M059J (cell line): ENCODE results near the gene PDZD2. TPM values are rescaled to one million over a fixed set of nuclear protein-coding genes. Genes with fewer than 3 reads are reported as not detected.
A peak's percentile ranks its signal among the peaks of the same experiment; 100 is the strongest.
"Not testable (repeated sequence)": the region's sequence is repeated elsewhere in the genome, so short reads cannot be mapped to it uniquely, and the experiment has no call there.

Experiments
- DNase-seq: peaks from one replicate; pipeline ENCODE4 v3.0.0-alpha.2; 2012; ENCODE audit warnings: low read depth
- total RNA-seq: library from RNA; depleted of rRNA; stranded (reverse); fragments of >200 nt; shearing (Covaris generic); gene quantifications from 2 replicates; pipeline ENCODE4 v1.2.3, GENCODE V29; 2014; rRNA removed

Gene PDZD2
- 2.9 and 7.1 TPM in 2 replicates for total RNA-seq

DNA sequence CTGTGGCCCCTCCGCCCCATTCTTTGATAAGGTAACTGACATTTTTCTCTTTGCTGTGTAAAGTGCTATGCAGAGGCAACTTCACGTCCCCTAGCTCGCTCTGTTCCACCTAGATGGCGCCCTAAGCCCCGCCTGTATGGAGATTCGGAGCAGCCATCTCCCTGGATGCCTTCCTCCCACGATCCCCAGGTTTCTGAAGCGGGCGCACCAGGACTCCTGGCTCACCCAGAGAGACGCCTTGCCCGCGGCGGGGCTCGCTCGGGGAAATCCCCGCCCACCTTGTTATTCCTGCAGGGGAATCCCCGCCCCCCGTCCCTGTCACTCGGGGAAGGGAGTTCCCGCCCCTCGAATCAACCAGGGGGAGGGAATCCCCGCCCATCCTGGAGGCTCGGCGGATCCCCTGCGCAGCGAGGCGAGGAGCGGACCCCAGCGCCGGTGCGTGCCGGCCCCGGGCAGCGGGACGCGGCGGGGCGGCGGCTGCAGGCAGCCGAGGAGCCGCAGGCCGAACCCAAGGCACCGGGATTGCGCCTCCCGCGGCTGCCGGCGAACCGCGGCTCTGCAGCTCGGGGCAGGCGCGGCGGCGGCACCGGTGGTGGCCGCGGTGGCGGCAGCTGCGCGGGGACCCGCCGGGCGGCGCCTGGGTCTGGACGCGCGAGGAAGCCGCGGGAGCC, at the start of gene PDZD2:
Gene PDZD2 (plus strand): TSS at position 384 of the 671 bp plus-strand sequence.
- peak; percentile 78 for DNase-seq

DNA sequence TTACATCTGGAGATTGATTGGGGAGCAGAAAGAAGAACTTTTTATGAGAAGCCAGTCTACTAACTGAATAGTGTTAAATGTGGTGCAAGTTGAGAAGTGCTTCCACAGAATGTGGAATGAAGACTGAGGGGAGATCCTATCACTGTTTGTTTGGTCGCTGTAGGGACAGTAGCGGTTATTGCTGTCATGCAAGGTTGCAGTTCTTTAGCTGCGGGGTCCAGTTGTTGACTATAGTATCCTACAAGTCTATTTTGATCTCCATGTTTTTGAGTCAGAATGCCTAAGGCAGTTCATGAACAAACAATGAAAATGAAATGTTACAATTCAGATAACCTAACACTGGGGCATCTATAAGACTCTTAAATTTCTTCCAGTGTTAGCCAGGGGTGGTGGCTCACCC, 45.3 kb upstream of the PDZD2 start:
- peak; percentile 70 for DNase-seq

GRCh38 chr5:31596354-31596753, 42.6 kb upstream of the PDZD2 start:
- no peak for DNase-seq

DNA sequence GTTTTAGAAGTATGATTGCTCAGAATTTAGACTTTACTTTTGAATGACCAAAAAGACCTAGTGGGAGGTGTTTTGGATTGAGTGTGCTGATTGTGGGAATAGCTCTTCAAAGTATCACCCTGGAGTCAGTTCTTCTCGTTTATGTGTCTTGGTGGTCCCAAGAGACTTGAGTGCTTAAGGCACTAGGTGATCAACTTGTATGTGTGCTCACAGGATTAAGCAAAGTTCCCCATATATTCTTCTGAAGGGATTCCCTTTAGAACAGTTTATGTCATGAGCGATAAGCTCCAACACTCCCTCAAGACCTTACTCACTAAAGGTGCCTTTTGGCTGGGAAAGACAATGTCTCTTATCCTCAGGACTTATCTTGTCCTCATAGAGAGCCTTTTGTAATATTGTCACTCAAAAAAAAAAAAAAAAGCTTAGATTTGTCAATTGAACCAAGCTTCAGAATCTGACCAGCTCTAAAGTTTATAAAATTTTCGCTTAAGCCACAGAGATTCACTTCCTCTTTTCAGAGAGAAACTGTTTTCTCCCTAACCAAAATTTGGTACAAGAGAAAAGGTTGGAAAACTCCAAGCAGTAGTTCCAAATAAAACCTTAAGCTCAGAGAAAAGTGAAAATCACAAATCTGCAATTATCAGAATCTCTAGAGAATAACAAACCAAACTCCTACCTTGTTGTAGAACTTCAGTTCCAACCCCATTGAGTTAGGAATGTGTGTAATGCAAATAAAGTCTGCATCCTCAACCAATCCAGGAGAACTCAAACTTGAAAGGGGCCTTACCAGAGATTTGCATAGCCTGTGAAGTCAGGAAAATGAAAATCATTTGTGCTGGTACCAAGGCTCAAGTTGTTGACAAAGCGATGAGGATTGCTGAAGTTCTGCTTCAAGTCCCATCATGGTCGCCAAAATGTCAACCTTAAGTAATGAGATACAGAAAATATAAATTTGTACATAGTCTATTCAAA, 40.0 kb upstream of the PDZD2 start:
- DNase-seq, result no peak

- not testable (repeated sequence) for DNase-seq
These were observed 36.6 kb upstream of the PDZD2 start for GRCh38 chr5:31602305-31602704.

DNA sequence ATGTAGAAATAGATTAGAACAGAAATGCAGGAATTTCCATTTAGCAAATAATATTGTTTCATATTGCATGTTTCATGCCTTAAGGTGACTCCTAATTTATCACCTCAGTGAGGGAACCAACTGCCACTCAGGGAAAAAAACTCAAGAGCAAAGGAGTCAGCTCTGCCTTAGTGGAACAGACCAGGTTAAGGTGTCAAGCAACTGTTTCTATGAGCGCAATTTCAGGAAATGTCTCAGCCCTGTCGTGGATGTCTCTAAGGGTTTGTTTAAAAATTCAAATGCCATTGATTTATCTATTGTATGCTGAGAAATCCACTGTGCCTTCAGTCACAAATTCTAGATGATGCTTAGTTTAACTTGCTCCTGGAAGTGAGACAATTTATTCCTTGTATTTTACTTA, 34.7 kb upstream of the PDZD2 start:
- no peak for DNase-seq

DNA sequence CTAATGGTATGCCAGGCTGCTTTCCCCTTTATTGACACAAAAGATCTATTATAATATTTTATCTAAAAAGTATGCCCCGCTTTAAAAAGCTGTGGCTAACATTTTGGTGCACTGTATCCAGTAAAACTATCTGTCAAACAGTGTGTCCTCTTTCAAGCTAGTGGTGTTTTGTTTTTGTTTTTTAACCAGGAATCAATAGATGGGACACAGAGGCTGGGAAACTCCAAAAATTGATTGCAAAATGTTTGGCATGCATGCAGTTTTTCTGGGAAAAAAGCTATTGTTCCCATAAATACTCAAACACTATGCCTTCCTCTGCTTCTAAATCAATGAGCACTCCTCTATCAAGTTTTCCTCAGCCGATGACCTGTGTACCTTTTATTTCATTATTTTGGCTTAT, 34.3 kb upstream of the PDZD2 start:
- no peak for DNase-seq

DNA sequence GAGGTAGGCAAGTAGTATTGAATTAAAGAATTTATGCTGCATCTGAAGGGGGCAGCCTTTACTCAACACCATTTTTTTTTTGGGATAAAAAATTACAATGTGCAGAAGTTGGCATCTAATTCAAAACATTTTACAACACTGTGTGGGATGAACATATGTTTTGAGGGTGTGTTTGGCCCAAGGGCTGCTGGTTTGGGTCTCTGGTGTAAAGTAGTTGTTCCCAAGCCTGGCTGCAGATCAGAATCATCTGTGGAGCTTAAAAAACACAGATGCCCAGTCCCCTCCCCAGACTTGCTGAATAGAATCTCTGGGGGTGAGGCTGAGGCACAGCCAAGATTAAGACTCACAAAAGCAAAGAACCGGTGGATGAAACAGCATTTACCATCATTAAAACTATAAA, 33.0 kb upstream of the PDZD2 start:
- no peak for DNase-seq

GRCh38 chr5:31607546-31607945, 31.4 kb upstream of the PDZD2 start:
- no peak for DNase-seq

- DNase-seq, result no peak
These were observed 27.9 kb upstream of the PDZD2 start for GRCh38 chr5:31611002-31611401.

DNA sequence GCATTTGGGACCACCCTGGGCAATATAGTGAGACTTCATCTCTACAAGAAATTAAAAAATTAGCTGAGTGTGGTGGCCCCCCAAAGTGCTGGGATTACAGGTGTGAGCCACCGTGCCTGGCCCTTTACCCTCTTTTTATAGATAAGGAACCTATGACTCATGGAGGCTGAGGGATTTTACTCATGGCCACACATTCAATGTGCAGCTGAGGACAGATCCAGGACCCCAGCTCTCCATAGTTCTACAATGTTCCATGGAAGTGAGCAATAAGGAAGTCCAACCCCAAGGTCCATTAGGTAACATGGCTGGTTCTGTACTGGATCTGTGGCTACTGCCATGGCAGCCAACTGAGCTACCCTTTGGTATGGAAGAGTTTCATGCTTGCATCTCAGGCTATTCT, 25.3 kb upstream of the PDZD2 start:
- peak; percentile 51 for DNase-seq

DNA sequence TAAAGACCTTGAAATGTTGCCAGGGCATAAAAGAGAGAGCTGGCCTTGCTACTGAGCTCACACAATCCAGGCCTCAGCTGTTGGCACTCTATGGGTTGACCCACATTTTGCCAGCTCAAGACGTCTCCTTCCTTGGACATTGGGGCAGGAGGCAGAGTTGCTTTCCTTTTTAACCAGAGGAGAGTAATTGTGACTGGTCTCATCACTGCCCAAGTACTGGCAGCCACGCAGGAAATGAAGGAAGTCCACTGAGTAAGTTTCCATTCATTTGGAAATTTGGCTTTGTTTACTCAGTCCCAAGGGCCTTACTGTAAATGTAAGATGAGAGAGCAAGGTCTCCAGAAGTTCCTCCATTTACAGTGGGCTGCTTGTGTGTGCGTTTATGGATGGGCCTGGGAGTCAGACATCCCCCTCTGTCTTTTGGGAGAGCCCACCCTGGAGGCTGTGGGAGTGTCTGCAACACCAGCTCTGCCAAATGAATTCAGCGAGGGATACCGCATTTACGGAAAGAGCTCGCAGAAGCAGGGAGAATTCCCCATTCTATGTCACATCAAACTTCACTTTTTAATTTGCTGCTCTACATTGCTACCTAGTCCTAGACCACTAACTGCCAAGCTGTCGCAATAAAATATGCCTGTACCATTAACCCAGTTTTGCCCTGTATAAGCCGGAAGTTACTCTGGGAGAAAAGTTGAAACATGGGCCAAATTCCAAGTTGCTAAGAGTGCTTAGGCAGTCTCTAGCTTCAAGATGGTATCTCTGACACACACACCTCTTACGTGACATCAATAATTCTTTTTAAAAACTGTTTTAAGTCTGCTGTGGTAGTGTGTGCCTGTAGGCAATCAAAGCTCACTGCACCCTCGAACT, 24.5 kb upstream of the PDZD2 start:
- DNase-seq, result peak; percentile 91

DNA sequence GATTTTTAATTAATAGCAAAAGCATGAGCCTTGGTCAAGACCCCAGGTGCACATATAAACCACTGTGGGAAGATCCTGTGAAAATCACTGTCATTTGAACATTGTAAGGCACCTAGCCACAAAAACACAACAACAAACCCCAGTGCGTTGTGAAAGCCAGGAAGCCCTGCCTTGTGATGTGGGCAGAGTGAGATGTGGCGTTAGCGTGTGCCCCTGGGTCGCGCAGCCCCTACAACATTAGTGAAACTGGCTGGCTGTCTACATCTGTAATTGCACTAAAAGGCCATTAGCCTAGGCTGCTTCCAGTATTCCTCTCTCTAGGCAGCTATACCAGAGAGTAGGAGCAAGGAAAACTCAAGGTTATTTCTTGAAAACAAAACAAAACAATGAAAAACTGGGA, 21.1 kb upstream of the PDZD2 start:
- no peak for DNase-seq

- DNase-seq, result no peak
These were observed 18.9 kb upstream of the PDZD2 start for GRCh38 chr5:31620026-31620425.

DNA sequence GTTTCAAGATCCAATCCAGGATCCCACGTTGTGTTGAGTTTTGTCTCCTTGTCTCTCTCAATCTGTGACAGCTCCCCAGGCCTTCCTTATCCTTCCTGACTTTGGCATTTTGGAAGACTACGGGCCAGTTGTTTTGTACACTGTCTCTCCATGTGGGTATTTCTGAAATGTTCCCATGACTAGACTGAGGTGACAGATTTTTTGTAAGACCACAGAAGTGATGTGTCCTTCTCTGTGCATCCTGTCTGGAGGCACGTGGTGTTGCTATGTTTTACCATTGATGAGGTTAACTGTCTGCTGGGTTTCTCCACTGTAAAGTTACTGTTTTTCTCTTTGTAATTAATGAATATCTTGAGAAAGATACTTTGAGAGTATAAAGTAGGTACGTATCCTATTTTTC, 15.7 kb upstream of the PDZD2 start:
- DNase-seq, result no peak

GRCh38 chr5:31625394-31625793, 13.5 kb upstream of the PDZD2 start:
- DNase-seq, result no peak

- peak; percentile 67 for DNase-seq
These were observed 12.8 kb upstream of the PDZD2 start for GRCh38 chr5:31626156-31626555.

DNA sequence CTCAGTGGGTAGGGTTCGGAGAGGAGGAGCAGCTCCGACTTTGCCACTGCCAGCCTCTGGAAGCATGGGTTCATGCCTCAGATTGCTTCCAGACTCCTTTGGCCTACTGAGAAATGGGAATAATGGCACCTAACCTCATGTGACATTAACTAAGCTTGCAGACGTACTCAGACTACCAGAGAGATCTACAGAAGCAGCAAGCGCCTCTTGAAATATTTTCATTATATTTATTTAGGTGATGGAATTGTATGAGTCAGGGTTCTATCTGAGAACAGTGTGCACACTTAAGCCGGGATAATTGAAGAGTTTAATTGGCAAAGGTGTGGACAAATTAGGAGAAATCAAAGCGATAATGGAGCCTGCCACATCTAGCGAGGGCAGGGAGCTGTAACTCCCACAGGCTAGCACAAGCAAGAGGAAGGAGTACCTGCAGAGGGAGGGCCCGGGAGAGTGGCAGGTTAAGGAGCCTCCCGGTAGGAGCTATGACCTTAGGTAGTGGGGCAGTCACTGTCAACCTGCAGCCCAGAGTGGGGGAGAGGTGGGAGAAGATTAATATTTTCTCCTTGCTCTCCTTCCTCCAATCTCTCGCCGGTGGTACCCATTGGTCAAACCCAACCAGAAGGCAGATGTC, 12.2 kb upstream of the PDZD2 start:
- DNase-seq, result no peak

DNA sequence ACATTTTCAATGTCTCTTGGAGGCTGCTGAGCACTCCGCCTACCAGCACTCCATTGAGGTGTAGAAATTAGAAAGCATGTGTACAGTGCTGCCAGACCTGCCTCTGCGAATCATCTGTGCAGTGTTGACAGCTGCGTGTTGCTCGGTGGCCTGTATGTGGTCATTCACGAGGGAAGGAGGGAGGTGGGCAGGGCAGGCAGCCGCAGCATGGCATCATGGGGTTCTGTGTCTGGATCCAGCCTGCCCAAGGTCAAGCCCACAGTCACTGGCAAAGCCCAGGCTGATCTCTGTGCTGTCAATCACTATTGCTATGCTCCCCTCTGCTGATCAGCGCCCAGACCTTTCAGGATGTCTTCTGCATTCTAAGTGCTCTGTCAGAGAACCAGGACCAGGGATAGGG, 8.0 kb upstream of the PDZD2 start:
- peak; percentile 5 for DNase-seq

DNA sequence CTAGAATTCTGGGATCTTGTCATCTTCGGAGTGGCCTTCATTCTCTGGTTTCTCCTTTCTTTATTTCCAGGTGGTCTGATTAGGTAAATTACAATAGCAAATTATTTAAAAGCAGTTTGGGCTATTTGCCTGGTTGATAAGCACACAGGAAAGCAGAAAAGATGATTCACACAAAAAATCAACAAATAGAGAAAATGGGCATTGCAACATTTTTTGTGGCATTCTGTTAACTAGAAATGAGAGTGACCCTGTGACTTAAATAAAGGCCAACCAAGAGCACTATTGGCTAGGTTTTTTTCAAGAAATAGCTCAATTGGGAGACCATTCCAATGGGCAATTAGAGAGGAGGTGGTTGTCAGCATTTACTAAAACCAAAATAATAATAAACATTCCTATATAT, 6.5 kb upstream of the PDZD2 start:
- DNase-seq, result peak; percentile 47

DNA sequence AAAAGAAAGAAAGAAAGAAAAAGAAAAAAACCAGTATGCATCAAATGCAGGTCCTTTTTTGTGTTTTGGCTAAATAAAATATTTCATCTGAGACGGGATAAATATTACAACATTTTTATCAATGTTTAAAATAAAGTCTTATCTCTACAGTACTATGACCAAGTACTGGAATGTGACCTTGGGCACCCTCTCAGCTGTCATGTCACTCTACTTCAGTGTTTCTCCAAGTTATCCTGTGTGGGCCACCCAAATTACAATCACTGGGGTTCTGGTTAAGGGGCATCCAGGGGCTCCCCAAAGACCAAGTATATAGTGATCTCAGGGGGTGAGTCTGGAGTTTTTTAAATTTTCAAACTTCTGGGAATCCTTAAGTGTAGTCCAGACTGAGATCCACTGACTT, 3.5 kb upstream of the PDZD2 start:
- DNase-seq, result no peak

DNA sequence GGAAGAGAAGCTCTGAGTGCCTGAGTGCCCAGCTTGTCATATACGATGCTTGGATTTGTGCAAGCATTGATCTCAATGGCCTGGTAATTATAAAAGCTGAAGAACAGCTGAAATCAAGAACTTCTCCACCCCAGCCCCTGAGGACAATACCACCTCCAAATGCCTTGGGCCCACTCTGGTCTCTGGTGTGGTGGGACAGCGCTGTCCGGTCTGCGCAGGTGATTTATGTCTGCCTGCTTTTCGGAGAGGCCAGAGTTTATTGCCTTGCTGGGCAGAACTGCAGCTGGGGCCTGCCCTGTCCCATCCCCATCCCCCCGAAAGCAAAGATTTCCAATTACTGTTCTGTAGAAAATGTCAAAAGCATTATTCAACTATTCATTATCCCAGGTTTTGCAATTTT, 1.1 kb upstream of the PDZD2 start:
- DNase-seq, result no peak
